AG04449 (cell line): ENCODE measurements around the gene DEFB114.
"Not testable (repeated sequence)": the region's sequence is repeated elsewhere in the genome, so short reads cannot be mapped to it uniquely, and the experiment has no call there.

Experiments used
- CTCF ChIA-PET: fragments of 350-600 bp; formaldehyde crosslinking; extraction: SDS; loops from one replicate; lab custom pipeline; 2021; ENCODE audit warnings: antibody characterized with exemption; lab: Yijun Ruan, JAX
- POLR2A ChIA-PET: fragments of 400-600, 350-600 bp; formaldehyde crosslinking; extraction: SDS; loops from one replicate; lab custom pipeline; 2020; ENCODE audit warnings: antibody characterized with exemption, inconsistent platforms; lab: Yijun Ruan, JAX
- DNase-seq: peaks from one replicate; pipeline ENCODE4 v3.0.0-alpha.2; 2010; ENCODE audit warnings: low read depth, low spot score
- H3K4me3 ChIP-seq: 2 replicates; pipeline ENCODE4 v1.5.1; 2011; ENCODE audit warnings: low read depth, mild to moderate bottlenecking, control low read depth, low read length
- CTCF ChIP-seq: IDR thresholded peaks from one replicate; pipeline ENCODE4 v1.5.1; 2011; ENCODE audit warnings: mild to moderate bottlenecking, moderate library complexity, low read length, control low read depth, inconsistent platforms; ENCODE audit not compliant: insufficient read depth; ENCODE audit errors: missing control alignments

The DEFB114 gene

GRCh38 chr6:49946835-49947234 lies 17.1 kb downstream of the DEFB114 start:
- no peak for TF ChIP-seq CTCF
- ChIA-PET CTCF (no interaction called here), POLR2A (no interaction called here)
- no peak for DNase-seq
- H3K4me3 ChIP-seq, result no peak overlapping the region

- POLR2A ChIA-PET, DNase-seq, CTCF ChIA-PET, H3K4me3 ChIP-seq: not testable (repeated sequence)
Observed at GRCh38 chr6:49944068-49944467, 19.9 kb downstream of the DEFB114 start.

GRCh38 chr6:49939993-49940498 lies 23.9 kb downstream of the DEFB114 start:
- DNase-seq, result no peak
- POLR2A ChIA-PET, result no interaction called here
- CTCF ChIA-PET, result no interaction called here
- no peak overlapping the region for H3K4me3 ChIP-seq
- no peak for TF ChIP-seq CTCF

GRCh38 chr6:49937811-49938210 lies 26.2 kb downstream of the DEFB114 start:
- H3K4me3 ChIP-seq, result no peak overlapping the region
- ChIA-PET POLR2A (no interaction called here), CTCF (no interaction called here)
- TF ChIP-seq CTCF, result no peak
- no peak for DNase-seq

GRCh38 chr6:49937017-49937416 lies 26.9 kb downstream of the DEFB114 start:
- CTCF ChIA-PET, result no interaction called here
- no peak for TF ChIP-seq CTCF
- POLR2A ChIA-PET, result no interaction called here
- H3K4me3 ChIP-seq, result no peak overlapping the region
- no peak for DNase-seq

GRCh38 chr6:49935387-49935786 lies 28.6 kb downstream of the DEFB114 start:
- ChIA-PET CTCF (no interaction called here), POLR2A (no interaction called here)
- H3K4me3 ChIP-seq, result no peak overlapping the region
- TF ChIP-seq CTCF, result no peak
- no peak for DNase-seq

GRCh38 chr6:49934770-49935169 lies 29.2 kb downstream of the DEFB114 start:
- CTCF ChIA-PET, result no interaction called here
- no peak for DNase-seq
- TF ChIP-seq CTCF, result no peak
- H3K4me3 ChIP-seq, result no peak overlapping the region
- POLR2A ChIA-PET, result no interaction called here
